ENCODE results near the gene TSC22D4.
"Not testable (repeated sequence)": the region's sequence is repeated elsewhere in the genome, so short reads cannot be mapped to it uniquely, and the experiment has no call there.

The TSC22D4 gene

GRCh38 chr7:100509231-100509630 is 30.2 kb upstream of the TSC22D4 start:
- no peaks in the 10 kb centered on the region for H3K36me3 ChIP-seq (ENCODE audit: control insufficient read depth in 4 of 4, insufficient read depth in 4 of 4, low read length in 3 of 4)
- ChIA-PET CTCF (interaction anchor here (1.6 kb wide), 1 partner anchor 44 kb away, joined by 5 read pairs; no protein-coding TSS in a partner anchor), POLR2A (no interaction called here)
- H3K4me3 ChIP-seq (ENCODE audit: control insufficient read depth in 1 of 7, extremely low read depth in 1 of 7, insufficient read depth in 4 of 7, low read depth in 2 of 7, low read length in 6 of 7): no peak overlapping the region
- DNase-seq: no peak
- H3K4me1 ChIP-seq (ENCODE audit: control extremely low read depth in 1 of 4, control insufficient read depth in 4 of 4, insufficient read depth in 4 of 4, low read length in 3 of 4): peaks cover 0 to 3% (median 0%) of the 10 kb centered on the region in 4 experiments
- H3K27me3 ChIP-seq (replicated peaks in 2 of 5; ENCODE audit: control insufficient read depth in 4 of 5, insufficient read depth in 5 of 5, low read length in 4 of 5): no peaks in the 10 kb centered on the region
- WGBS (ENCODE audit: insufficient coverage): 92% methylated on average over 11 of the region's 15 CpGs
- H3K27ac ChIP-seq (ENCODE audit: insufficient read depth in 1 of 2, low read depth in 1 of 2, low read length in 2 of 2, poor library complexity in 1 of 2, severe bottlenecking in 2 of 2): no peak overlapping the region
- H3K9me3 ChIP-seq (ENCODE audit: control extremely low read depth in 1 of 5, control insufficient read depth in 4 of 5, insufficient read depth in 2 of 5, low read depth in 1 of 5, low read length in 4 of 5): no peaks in the 10 kb centered on the region

- POLR2A ChIA-PET: no interaction called here
Observed at GRCh38 chr7:100506356-100506923, 27.4 kb upstream of the TSC22D4 start.

GRCh38 chr7:100504887-100505611 is 26.0 kb upstream of the TSC22D4 start:
- no peaks in the 10 kb centered on the region for H3K36me3 ChIP-seq (ENCODE audit: control insufficient read depth in 4 of 4, insufficient read depth in 4 of 4, low read length in 3 of 4)
- H3K9me3 ChIP-seq (ENCODE audit: control extremely low read depth in 1 of 5, control insufficient read depth in 4 of 5, insufficient read depth in 2 of 5, low read depth in 1 of 5, low read length in 4 of 5): no peaks in the 10 kb centered on the region
- ChIA-PET CTCF (interaction anchor here (1.1 kb wide), 1 partner anchor 28 kb away, joined by 4 read pairs; no protein-coding TSS in a partner anchor), POLR2A (no interaction called here)
- no peak overlapping the region for H3K27ac ChIP-seq (ENCODE audit: insufficient read depth in 1 of 2, low read depth in 1 of 2, low read length in 2 of 2, poor library complexity in 1 of 2, severe bottlenecking in 2 of 2)
- H3K27me3 ChIP-seq (replicated peaks in 2 of 5; ENCODE audit: control insufficient read depth in 4 of 5, insufficient read depth in 5 of 5, low read length in 4 of 5): peaks cover 0 to 2% (median 0%) of the 10 kb centered on the region in 5 experiments
- H3K4me1 ChIP-seq (ENCODE audit: control extremely low read depth in 1 of 4, control insufficient read depth in 4 of 4, insufficient read depth in 4 of 4, low read length in 3 of 4): no peaks in the 10 kb centered on the region
- no peak for DNase-seq
- 98% methylated on average over 8 of the region's 9 CpGs for WGBS (ENCODE audit: insufficient coverage)
- H3K4me3 ChIP-seq (ENCODE audit: control insufficient read depth in 1 of 7, extremely low read depth in 1 of 7, insufficient read depth in 4 of 7, low read depth in 2 of 7, low read length in 6 of 7): no peak overlapping the region

More at GRCh38 chr7:100506356-100506923, 27.4 kb upstream of the TSC22D4 start:
- H3K27ac ChIP-seq (ENCODE audit: insufficient read depth in 1 of 2, low read depth in 1 of 2, low read length in 2 of 2, poor library complexity in 1 of 2, severe bottlenecking in 2 of 2): no peak overlapping the region
- H3K4me3 ChIP-seq (ENCODE audit: control insufficient read depth in 1 of 7, extremely low read depth in 1 of 7, insufficient read depth in 4 of 7, low read depth in 2 of 7, low read length in 6 of 7): no peak overlapping the region
- H3K9me3 ChIP-seq (ENCODE audit: control extremely low read depth in 1 of 5, control insufficient read depth in 4 of 5, insufficient read depth in 2 of 5, low read depth in 1 of 5, low read length in 4 of 5): no peaks in the 10 kb centered on the region
- no peaks in the 10 kb centered on the region for H3K4me1 ChIP-seq (ENCODE audit: control extremely low read depth in 1 of 4, control insufficient read depth in 4 of 4, insufficient read depth in 4 of 4, low read length in 3 of 4)
- no peaks in the 10 kb centered on the region for H3K36me3 ChIP-seq (ENCODE audit: control insufficient read depth in 4 of 4, insufficient read depth in 4 of 4, low read length in 3 of 4)
- no peaks in the 10 kb centered on the region for H3K27me3 ChIP-seq (replicated peaks in 2 of 5; ENCODE audit: control insufficient read depth in 4 of 5, insufficient read depth in 5 of 5, low read length in 4 of 5)
- 88% methylated on average over 3 of the region's 8 CpGs for WGBS (ENCODE audit: insufficient coverage)
- CTCF ChIA-PET: interaction anchor here (0.9 to 1.3 kb wide), 3 partner anchors 10 to 26 kb away, joined by 3 to 4 read pairs (median 4); no protein-coding TSS in a partner anchor
- DNase-seq: peak in 1 of 3 donors; percentile 39

GRCh38 chr7:100504031-100504430 is 25.0 kb upstream of the TSC22D4 start:
- CTCF ChIA-PET; H3K4me1 ChIP-seq (ENCODE audit: control extremely low read depth in 1 of 4, control insufficient read depth in 4 of 4, insufficient read depth in 4 of 4, low read length in 3 of 4); H3K9me3 ChIP-seq (ENCODE audit: control extremely low read depth in 1 of 5, control insufficient read depth in 4 of 5, insufficient read depth in 2 of 5, low read depth in 1 of 5, low read length in 4 of 5); H3K36me3 ChIP-seq (ENCODE audit: control insufficient read depth in 4 of 4, insufficient read depth in 4 of 4, low read length in 3 of 4); DNase-seq; H3K27me3 ChIP-seq (replicated peaks in 2 of 5; ENCODE audit: control insufficient read depth in 4 of 5, insufficient read depth in 5 of 5, low read length in 4 of 5); H3K27ac ChIP-seq (ENCODE audit: insufficient read depth in 1 of 2, low read depth in 1 of 2, low read length in 2 of 2, poor library complexity in 1 of 2, severe bottlenecking in 2 of 2); POLR2A ChIA-PET; H3K4me3 ChIP-seq (ENCODE audit: control insufficient read depth in 1 of 7, extremely low read depth in 1 of 7, insufficient read depth in 4 of 7, low read depth in 2 of 7, low read length in 6 of 7): not testable (repeated sequence)
- WGBS (ENCODE audit: insufficient coverage): 100% methylated on average over 2 of the region's 3 CpGs

GRCh38 chr7:100500743-100501142 is 21.7 kb upstream of the TSC22D4 start:
- H3K4me1 ChIP-seq (ENCODE audit: control extremely low read depth in 1 of 4, control insufficient read depth in 4 of 4, insufficient read depth in 4 of 4, low read length in 3 of 4); H3K36me3 ChIP-seq (ENCODE audit: control insufficient read depth in 4 of 4, insufficient read depth in 4 of 4, low read length in 3 of 4); DNase-seq; H3K27me3 ChIP-seq (replicated peaks in 2 of 5; ENCODE audit: control insufficient read depth in 4 of 5, insufficient read depth in 5 of 5, low read length in 4 of 5); H3K27ac ChIP-seq (ENCODE audit: insufficient read depth in 1 of 2, low read depth in 1 of 2, low read length in 2 of 2, poor library complexity in 1 of 2, severe bottlenecking in 2 of 2); H3K4me3 ChIP-seq (ENCODE audit: control insufficient read depth in 1 of 7, extremely low read depth in 1 of 7, insufficient read depth in 4 of 7, low read depth in 2 of 7, low read length in 6 of 7); H3K9me3 ChIP-seq (ENCODE audit: control extremely low read depth in 1 of 5, control insufficient read depth in 4 of 5, insufficient read depth in 2 of 5, low read depth in 1 of 5, low read length in 4 of 5); POLR2A ChIA-PET: not testable (repeated sequence)
- no CpG with 5 or more reads among the region's 2 CpGs for WGBS (ENCODE audit: insufficient coverage)
- CTCF ChIA-PET: interaction anchor here (1.0 kb wide), 1 partner anchor 59 kb away, joined by 3 read pairs; no protein-coding TSS in a partner anchor

GRCh38 chr7:100496509-100496908 is 17.5 kb upstream of the TSC22D4 start:
- 94% methylated on average over 2 of the region's 6 CpGs for WGBS (ENCODE audit: insufficient coverage)
- ChIA-PET CTCF (interaction anchor here (1.0 to 3.5 kb wide), 5 partner anchors 9 to 103 kb away, joined by 3 to 17 read pairs (median 6); no protein-coding TSS in a partner anchor), POLR2A (no interaction called here)
- no peaks in the 10 kb centered on the region for H3K9me3 ChIP-seq (ENCODE audit: control extremely low read depth in 1 of 5, control insufficient read depth in 4 of 5, insufficient read depth in 2 of 5, low read depth in 1 of 5, low read length in 4 of 5)
- H3K27me3 ChIP-seq (replicated peaks in 2 of 5; ENCODE audit: control insufficient read depth in 4 of 5, insufficient read depth in 5 of 5, low read length in 4 of 5): peaks cover 0 to 4% (median 0%) of the 10 kb centered on the region in 5 experiments
- H3K4me1 ChIP-seq (ENCODE audit: control extremely low read depth in 1 of 4, control insufficient read depth in 4 of 4, insufficient read depth in 4 of 4, low read length in 3 of 4): peaks cover 0 to 12% (median 7%) of the 10 kb centered on the region in 4 experiments
- H3K4me3 ChIP-seq (ENCODE audit: control insufficient read depth in 1 of 7, extremely low read depth in 1 of 7, insufficient read depth in 4 of 7, low read depth in 2 of 7, low read length in 6 of 7): no peak overlapping the region
- H3K27ac ChIP-seq (ENCODE audit: insufficient read depth in 1 of 2, low read depth in 1 of 2, low read length in 2 of 2, poor library complexity in 1 of 2, severe bottlenecking in 2 of 2): no peak overlapping the region
- DNase-seq: no peak
- H3K36me3 ChIP-seq (ENCODE audit: control insufficient read depth in 4 of 4, insufficient read depth in 4 of 4, low read length in 3 of 4): no peaks in the 10 kb centered on the region

Data from common myeloid progenitor, CD34-positive (primary cell).